H9 (cell line): ENCODE data around the gene FTO. TPM values are rescaled to one million over a fixed set of nuclear protein-coding genes. Genes with fewer than 3 reads are reported as not detected.

ENCODE experiments used
- DNase-seq: peaks from one replicate; pipeline ENCODE4 v3.0.0-alpha.2; 2017
- H2AFZ ChIP-seq: one replicate; pipeline ENCODE4 v1.6.1; 2013; ENCODE audit warnings: mild to moderate bottlenecking, low read length, control low read depth, moderate library complexity
- H2AK5ac ChIP-seq: 2 replicates; pipeline ENCODE4 v1.6.1; 2013; ENCODE audit warnings: low read length, control low read depth, mixed read lengths; ENCODE audit not compliant: insufficient read length
- H2BK120ac ChIP-seq: one replicate; pipeline ENCODE4 v1.6.1; 2013; ENCODE audit warnings: low read depth, mild to moderate bottlenecking, low read length, control low read depth, inconsistent platforms; ENCODE audit not compliant: poor library complexity, severe bottlenecking
- H2BK12ac ChIP-seq: 2 replicates; pipeline ENCODE4 v1.6.1; 2013; ENCODE audit warnings: low read length, control low read depth, mixed read lengths, low read depth; ENCODE audit not compliant: insufficient read length
- H2BK15ac ChIP-seq: 2 replicates; pipeline ENCODE4 v1.6.1; 2013; ENCODE audit warnings: low read depth, low read length, control low read depth
- H2BK20ac ChIP-seq: one replicate; pipeline ENCODE4 v1.6.1; 2013; ENCODE audit warnings: low read depth, mild to moderate bottlenecking, low read length, control low read depth, inconsistent platforms; ENCODE audit not compliant: poor library complexity, severe bottlenecking
- H2BK5ac ChIP-seq: 2 replicates; pipeline ENCODE4 v1.6.1; 2013; ENCODE audit warnings: low read length, control low read depth, mixed read lengths; ENCODE audit not compliant: insufficient read length
- H3K14ac ChIP-seq: 2 replicates; pipeline ENCODE4 v1.6.1; 2013; ENCODE audit warnings: low read length, control low read depth; ENCODE audit not compliant: insufficient read depth
- H3K18ac ChIP-seq: 2 replicates; pipeline ENCODE4 v1.6.1; 2013; ENCODE audit warnings: low read depth, mild to moderate bottlenecking, mixed read lengths, low read length, control low read depth; ENCODE audit not compliant: insufficient read length
- H3K23ac ChIP-seq: 2 replicates; pipeline ENCODE4 v1.6.1; 2013; ENCODE audit warnings: low read length, control low read depth, mixed read lengths, low read depth; ENCODE audit not compliant: insufficient read length
- H3K23me2 ChIP-seq: 2 replicates; pipeline ENCODE4 v1.6.1; 2013; ENCODE audit warnings: low read depth, mild to moderate bottlenecking, mixed read lengths, low read length, control low read depth; ENCODE audit not compliant: insufficient read length, poor library complexity, severe bottlenecking
- H3K27ac ChIP-seq: 2 replicates; pipeline ENCODE4 v1.5.1; 2013; ENCODE audit warnings: low read length, control low read depth, mixed read lengths, low read depth; ENCODE audit not compliant: insufficient read length
- H3K27me3 ChIP-seq: 2 replicates; pipeline ENCODE4 v1.6.1; 2013; ENCODE audit warnings: low read length, control low read depth, inconsistent platforms; ENCODE audit not compliant: insufficient read depth
- H3K4ac ChIP-seq: 2 replicates; pipeline ENCODE4 v1.6.1; 2013; ENCODE audit warnings: low read depth, mild to moderate bottlenecking, control low read depth, inconsistent platforms, low read length, moderate library complexity
- H3K4me1 ChIP-seq: 2 replicates; pipeline ENCODE4 v1.6.1; 2013; ENCODE audit warnings: low read length, control low read depth, inconsistent platforms; ENCODE audit not compliant: insufficient read depth
- H3K4me2 ChIP-seq: 2 replicates; pipeline ENCODE4 v1.6.1; 2013; ENCODE audit warnings: low read length, control low read depth, mixed read lengths; ENCODE audit not compliant: insufficient read length, insufficient read depth
- H3K56ac ChIP-seq: 2 replicates; pipeline ENCODE4 v1.6.1; 2013; ENCODE audit warnings: low read depth, mild to moderate bottlenecking, mixed read lengths, low read length, control low read depth; ENCODE audit not compliant: insufficient read length
- H3K79me1 ChIP-seq: 2 replicates; pipeline ENCODE4 v1.6.1; 2013; ENCODE audit warnings: low read depth, mild to moderate bottlenecking, moderate library complexity, low read length, control low read depth, inconsistent platforms; ENCODE audit not compliant: insufficient read depth, poor library complexity, severe bottlenecking
- H3K79me2 ChIP-seq: 2 replicates; pipeline ENCODE4 v1.6.1; 2013; ENCODE audit warnings: low read length, control low read depth, inconsistent platforms; ENCODE audit not compliant: insufficient read depth
- H3K9ac ChIP-seq: 2 replicates; pipeline ENCODE4 v1.6.1; 2013; ENCODE audit warnings: low read length, control low read depth, mixed read lengths; ENCODE audit not compliant: insufficient read length; ENCODE audit errors: extremely low read depth
- H3K9me3 ChIP-seq: one replicate; pipeline ENCODE4 v1.6.1; 2013; ENCODE audit warnings: low read depth, low read length, inconsistent platforms; ENCODE audit not compliant: control insufficient read depth
- H3T11ph ChIP-seq: one replicate; pipeline ENCODE4 v1.6.1; 2013; ENCODE audit warnings: mild to moderate bottlenecking, low read length, control low read depth, inconsistent platforms
- H4K20me1 ChIP-seq: one replicate; pipeline ENCODE4 v1.6.1; 2013; ENCODE audit not compliant: control insufficient read depth, insufficient read length, insufficient read depth
- H4K5ac ChIP-seq: 2 replicates; pipeline ENCODE4 v1.6.1; 2013; ENCODE audit warnings: low read depth, mild to moderate bottlenecking, mixed read lengths, low read length, control low read depth; ENCODE audit not compliant: insufficient read length
- H4K8ac ChIP-seq: replicated peaks from 2 replicates; pipeline ENCODE4 v1.6.1; 2013; ENCODE audit warnings: low read length, control low read depth, mixed read lengths, low read depth; ENCODE audit not compliant: insufficient read length
- H4K91ac ChIP-seq: 2 replicates; pipeline ENCODE4 v1.6.1; 2013; ENCODE audit warnings: low read depth, mild to moderate bottlenecking, moderate library complexity, mixed read lengths, low read length, control low read depth; ENCODE audit not compliant: insufficient read length
- H3K27ac Mint-ChIP-seq, 3 experiments: 2 replicates in 2 of 3; 3 replicates in 1 of 3; pipeline ENCODE4 v1.8.0; 2020 to 2021; ENCODE audit warnings: mixed read lengths in 3 of 3, mild to moderate bottlenecking in 1 of 3, moderate library complexity in 1 of 3
- H3K27me3 Mint-ChIP-seq: 2 replicates; pipeline ENCODE4 v1.8.0; 2021; ENCODE audit warnings: low read depth, mild to moderate bottlenecking, moderate library complexity, mixed read lengths
- H3K36me3 Mint-ChIP-seq, 3 experiments: 2 replicates in 2 of 3; 3 replicates in 1 of 3; pipeline ENCODE4 v1.8.0; 2020 to 2021; ENCODE audit warnings: low read depth in 3 of 3, mixed read lengths in 3 of 3; ENCODE audit not compliant: insufficient read depth in 1 of 3
- H3K4me1 Mint-ChIP-seq, 2 experiments: 2 replicates each; pipeline ENCODE4 v1.8.0; 2020; ENCODE audit warnings: mixed read lengths in 2 of 2
- H3K4me3 Mint-ChIP-seq, 2 experiments: 2 replicates in 1 of 2; 3 replicates in 1 of 2; pipeline ENCODE4 v1.8.0; 2020 to 2021; ENCODE audit warnings: mild to moderate bottlenecking in 2 of 2, mixed read lengths in 2 of 2, moderate library complexity in 1 of 2
- H3K9me3 Mint-ChIP-seq, 2 experiments: 2 replicates in 1 of 2; 3 replicates in 1 of 2; pipeline ENCODE4 v1.8.0; 2020; ENCODE audit warnings: mild to moderate bottlenecking in 2 of 2, mixed read lengths in 2 of 2, moderate library complexity in 1 of 2
- WGBS: extraction: QIAGEN DNeasy Blood & Tissue Kit; methylation state at CpG from one replicate; pipeline ENCODE4 v1.1.7; 2013; ENCODE audit warnings: missing lambda C conversion rate, low lambda C conversion rate, mixed read lengths; ENCODE audit not compliant: insufficient read length; ENCODE audit errors: extremely low coverage; 5-methylcytosine and 5-hydroxymethylcytosine counted together
- total RNA-seq: library from RNA; stranded (reverse); gene quantifications from 2 replicates; pipeline ENCODE4 v1.2.1, GENCODE V29; 2021
- TF ChIP-seq, protein P1 (sequence below): fragments of 200-600 bp; sonication (generic); conservative IDR thresholded peaks from 3 replicates; pipeline ENCODE4 v1.8.0; 2021; ENCODE audit warnings: antibody characterized with exemption, mild to moderate bottlenecking

The FTO gene
- total RNA-seq, 1 experiment from 2014 or later, result 67.9 TPM

DNA sequence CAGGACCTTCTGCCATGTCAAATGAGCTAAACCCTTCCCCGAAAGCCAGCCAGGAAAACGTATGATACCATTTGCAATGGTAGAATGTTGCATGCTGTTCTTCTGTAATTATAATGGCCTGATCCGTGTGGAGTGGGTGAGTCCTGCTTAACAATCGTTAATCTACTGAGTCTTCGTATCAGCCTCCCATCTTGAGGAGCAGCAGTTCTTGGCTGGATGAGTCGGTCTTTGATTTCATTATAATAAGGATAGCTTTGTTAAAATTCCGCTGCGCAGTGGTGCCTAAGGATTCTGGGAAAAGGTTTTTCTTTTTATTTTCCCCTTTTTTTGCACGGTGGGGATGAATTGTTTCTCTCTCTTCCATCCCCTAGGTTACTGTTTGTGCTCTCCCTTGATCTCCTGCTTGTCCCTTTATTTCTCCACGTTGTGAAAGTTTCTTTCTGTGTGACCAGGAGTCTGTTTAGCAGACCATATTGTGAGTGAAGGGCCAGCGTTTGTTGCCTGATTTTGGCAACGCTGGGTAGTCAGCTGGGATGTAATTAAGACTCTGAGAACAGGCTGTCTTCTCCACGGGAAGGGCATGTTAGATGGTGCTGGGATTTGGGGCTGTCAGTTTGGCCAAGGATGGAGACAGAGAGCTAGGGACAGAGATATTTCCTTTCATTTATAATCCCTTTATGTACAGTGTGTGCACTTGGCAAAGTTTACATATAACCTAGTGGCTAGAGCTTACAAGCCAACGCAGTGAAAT, 263.0 kb downstream of the FTO start:
- H3K79me1 ChIP-seq, result no peaks in the 10 kb centered on the region
- no peaks in the 10 kb centered on the region for H3K27me3 ChIP-seq
- H3K9me3 ChIP-seq, result no peaks in the 10 kb centered on the region
- H2BK12ac ChIP-seq, result no peak overlapping the region
- H3K18ac ChIP-seq, result no peak overlapping the region
- H2BK120ac ChIP-seq, result no peak overlapping the region
- peaks cover 0 to 2% (median 0%) of the 10 kb centered on the region in 3 experiments; a peak in 1 of 7 replicates for H3K36me3 Mint-ChIP-seq
- no peak overlapping the region for H4K8ac ChIP-seq
- no peak overlapping the region for H2AK5ac ChIP-seq
- H3K27ac ChIP-seq, result no peak overlapping the region
- no peaks in the 10 kb centered on the region for H3K9me3 Mint-ChIP-seq
- H3K79me2 ChIP-seq, result no peaks in the 10 kb centered on the region
- no peak overlapping the region for H3K4me3 Mint-ChIP-seq
- H3K4ac ChIP-seq, result no peak overlapping the region
- peaks cover 6% of the 10 kb centered on the region; the same call in 1 of the 2 replicates for H3K4me1 ChIP-seq
- H4K91ac ChIP-seq, result no peak overlapping the region
- no peak overlapping the region for H4K5ac ChIP-seq
- no peak overlapping the region for H3T11ph ChIP-seq
- no peaks in the 10 kb centered on the region for H4K20me1 ChIP-seq
- H3K4me2 ChIP-seq, result no peak overlapping the region
- no peak overlapping the region for H2AFZ ChIP-seq
- no peak overlapping the region for H2BK15ac ChIP-seq
- TF ChIP-seq, protein P1, sequence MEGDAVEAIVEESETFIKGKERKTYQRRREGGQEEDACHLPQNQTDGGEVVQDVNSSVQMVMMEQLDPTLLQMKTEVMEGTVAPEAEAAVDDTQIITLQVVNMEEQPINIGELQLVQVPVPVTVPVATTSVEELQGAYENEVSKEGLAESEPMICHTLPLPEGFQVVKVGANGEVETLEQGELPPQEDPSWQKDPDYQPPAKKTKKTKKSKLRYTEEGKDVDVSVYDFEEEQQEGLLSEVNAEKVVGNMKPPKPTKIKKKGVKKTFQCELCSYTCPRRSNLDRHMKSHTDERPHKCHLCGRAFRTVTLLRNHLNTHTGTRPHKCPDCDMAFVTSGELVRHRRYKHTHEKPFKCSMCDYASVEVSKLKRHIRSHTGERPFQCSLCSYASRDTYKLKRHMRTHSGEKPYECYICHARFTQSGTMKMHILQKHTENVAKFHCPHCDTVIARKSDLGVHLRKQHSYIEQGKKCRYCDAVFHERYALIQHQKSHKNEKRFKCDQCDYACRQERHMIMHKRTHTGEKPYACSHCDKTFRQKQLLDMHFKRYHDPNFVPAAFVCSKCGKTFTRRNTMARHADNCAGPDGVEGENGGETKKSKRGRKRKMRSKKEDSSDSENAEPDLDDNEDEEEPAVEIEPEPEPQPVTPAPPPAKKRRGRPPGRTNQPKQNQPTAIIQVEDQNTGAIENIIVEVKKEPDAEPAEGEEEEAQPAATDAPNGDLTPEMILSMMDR, result no peak
- no peaks in the 10 kb centered on the region for H3K27me3 Mint-ChIP-seq
- H3K27ac Mint-ChIP-seq, result no peak overlapping the region; a peak in 1 of 7 replicates
- H3K9ac ChIP-seq, result no peak overlapping the region
- H3K4me1 Mint-ChIP-seq, result peaks cover 17 to 20% of the 10 kb centered on the region in 2 experiments
- H3K14ac ChIP-seq, result no peak overlapping the region
- no CpG with 5 or more reads among the region's 14 CpGs for WGBS
- no peak overlapping the region for H2BK20ac ChIP-seq
- DNase-seq, result no peak
- H3K23ac ChIP-seq, result no peak overlapping the region
- H2BK5ac ChIP-seq, result no peak overlapping the region
- no peaks in the 10 kb centered on the region for H3K23me2 ChIP-seq
- H3K56ac ChIP-seq, result no peak overlapping the region
